Stomach smooth muscle (tissue), 2 donors: Measurements from ENCODE around the gene C10orf90.

ENCODE experiments used
- H3K27ac ChIP-seq: one replicate; pipeline ENCODE4 v1.7.0; 2013; ENCODE audit warnings: mild to moderate bottlenecking, low read length, inconsistent platforms
- H3K27me3 ChIP-seq, 2 donors: one replicate each; pipeline ENCODE4 v1.7.0; 2013; ENCODE audit warnings: low read length in 2 of 2; ENCODE audit not compliant: insufficient read depth in 2 of 2, control insufficient read depth in 1 of 2
- H3K36me3 ChIP-seq, 2 donors: one replicate each; pipeline ENCODE4 v1.7.0; 2013; ENCODE audit warnings: low read length in 2 of 2; ENCODE audit not compliant: control insufficient read depth in 2 of 2, insufficient read depth in 2 of 2
- H3K4me1 ChIP-seq: one replicate; pipeline ENCODE4 v1.7.0; 2013; ENCODE audit warnings: low read length; ENCODE audit not compliant: control insufficient read depth, insufficient read depth
- H3K4me3 ChIP-seq, 2 donors: one replicate each; pipeline ENCODE4 v1.7.0; 2013; ENCODE audit warnings: low read length in 2 of 2
- H3K9ac ChIP-seq, 2 donors: one replicate each; pipeline ENCODE4 v1.7.0; 2013; ENCODE audit warnings: low read length in 2 of 2, mild to moderate bottlenecking in 1 of 2
- H3K9me3 ChIP-seq, 2 donors: one replicate each; pipeline ENCODE4 v1.7.0; 2013; ENCODE audit warnings: low read length in 2 of 2; ENCODE audit not compliant: control insufficient read depth in 2 of 2
- donor health status: healthy.
- donor health status: Pancreatic carcinoma.

The C10orf90 gene

DNA sequence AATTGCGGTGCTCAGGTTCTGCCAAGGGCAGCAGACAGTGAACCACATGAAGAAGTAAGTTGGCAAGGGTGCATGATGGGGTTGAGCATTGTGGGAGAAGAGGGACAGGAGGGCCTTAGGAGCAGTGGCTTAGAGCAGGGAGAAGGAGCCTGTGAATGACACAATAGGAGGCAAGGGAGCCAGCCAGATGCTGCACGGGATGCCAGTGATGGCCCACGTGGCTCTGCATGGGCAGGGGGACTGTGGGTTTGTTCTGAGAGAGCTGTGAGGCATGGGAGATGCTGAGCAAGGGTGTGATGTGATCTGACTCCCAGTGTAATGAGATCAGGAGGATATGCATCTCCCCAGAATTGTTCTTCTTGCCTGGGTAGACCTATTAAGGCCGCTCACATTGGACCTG lies 60.9 kb downstream of the C10orf90 start:
- Histone ChIP-seq H3K9me3 (no peaks in the 10 kb centered on the region), H3K27me3 (no peaks in the 10 kb centered on the region), H3K4me1 (no peaks in the 10 kb centered on the region), H3K27ac (no peak overlapping the region), H3K4me3 (no peak overlapping the region), H3K36me3 (no peaks in the 10 kb centered on the region), H3K9ac (no peak overlapping the region)

DNA sequence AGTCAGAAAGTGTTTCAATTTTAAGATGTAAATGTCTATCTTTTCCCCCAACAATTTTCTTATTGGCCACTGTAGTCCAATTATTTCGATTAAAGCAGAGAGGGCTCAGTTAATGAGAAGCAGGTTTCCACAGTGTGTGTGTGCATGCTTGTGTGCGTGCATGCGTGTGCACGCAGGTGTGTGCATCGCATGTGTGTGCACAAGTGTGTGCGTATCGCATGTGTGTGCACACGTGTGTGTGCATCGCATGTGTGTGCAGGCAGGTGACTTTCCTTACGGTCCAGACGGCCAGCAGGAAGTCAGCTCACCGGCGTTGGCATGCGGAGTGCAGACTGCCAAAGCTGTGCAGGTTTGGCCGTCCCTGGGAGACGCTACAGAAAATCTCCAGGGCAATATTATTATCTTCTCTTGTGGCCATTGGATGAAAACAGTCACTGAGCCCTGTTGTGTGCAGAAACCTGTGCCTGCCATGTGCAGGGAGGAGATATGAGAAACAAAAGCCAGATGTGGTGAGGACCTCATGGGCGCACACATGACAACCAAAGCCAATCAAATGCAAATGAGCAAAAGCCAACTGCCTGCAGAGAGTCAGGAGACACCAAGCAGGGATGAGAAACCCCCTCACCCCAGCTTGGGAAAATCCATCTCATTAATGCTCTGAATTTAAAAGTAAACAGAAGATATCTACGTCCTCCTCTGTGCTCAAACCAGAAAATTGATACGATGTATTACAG lies 70.4 kb downstream of the C10orf90 start:
- Histone ChIP-seq H3K36me3 (no peaks in the 10 kb centered on the region), H3K4me3 (no peak overlapping the region), H3K9me3 (no peaks in the 10 kb centered on the region), H3K4me1 (no peaks in the 10 kb centered on the region), H3K27me3 (peaks cover 0 to 5% of the 10 kb centered on the region in 2 donors), H3K27ac (no peak overlapping the region), H3K9ac (no peak overlapping the region)

DNA sequence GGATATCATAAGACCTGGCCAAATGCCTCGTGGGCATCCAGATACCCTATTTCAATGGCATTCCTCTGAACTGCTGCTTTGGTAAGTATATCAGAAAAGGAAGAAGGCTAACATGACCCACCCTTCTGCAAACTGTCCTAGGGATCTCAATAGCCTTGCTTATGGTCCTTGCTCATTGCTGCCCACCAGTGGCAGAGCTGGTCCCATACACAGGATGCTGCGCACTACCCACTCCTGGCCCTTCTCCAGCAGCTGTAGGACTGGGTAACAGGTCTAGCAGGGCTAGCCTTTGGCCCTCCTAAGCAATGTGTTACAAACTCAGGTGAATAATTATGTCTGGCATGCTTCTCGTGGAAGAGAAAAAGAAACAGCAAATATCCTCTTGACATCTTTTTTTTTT lies 72.5 kb downstream of the C10orf90 start:
- H3K4me3 ChIP-seq: no peak overlapping the region
- H3K9ac ChIP-seq: no peak overlapping the region
- peaks cover 0 to 4% of the 10 kb centered on the region in 2 donors for H3K27me3 ChIP-seq
- H3K27ac ChIP-seq: no peak overlapping the region
- H3K9me3 ChIP-seq: no peaks in the 10 kb centered on the region
- no peaks in the 10 kb centered on the region for H3K36me3 ChIP-seq
- no peaks in the 10 kb centered on the region for H3K4me1 ChIP-seq

DNA sequence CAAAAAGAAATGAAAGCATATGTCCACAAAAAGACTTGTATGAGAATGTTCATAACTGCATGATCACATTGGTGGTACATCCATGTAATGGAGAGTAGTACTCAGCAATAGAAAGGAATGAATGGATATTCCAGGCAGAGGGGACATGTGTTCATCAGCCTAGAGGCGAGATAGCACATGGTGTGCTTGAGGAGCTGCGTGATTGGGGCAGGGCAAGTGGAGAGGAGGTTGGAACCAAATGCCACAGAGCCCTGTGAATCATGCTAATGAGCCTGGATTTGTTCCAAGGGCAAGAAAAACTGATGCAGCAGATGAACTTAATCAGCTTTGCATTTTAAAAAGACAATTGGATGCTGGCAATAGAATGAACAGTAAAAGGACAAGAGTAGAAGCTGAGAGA lies 73.3 kb downstream of the C10orf90 start:
- Histone ChIP-seq H3K9me3 (no peaks in the 10 kb centered on the region), H3K4me1 (no peaks in the 10 kb centered on the region), H3K4me3 (no peak overlapping the region), H3K27ac (no peak overlapping the region), H3K27me3 (peaks cover 0 to 4% of the 10 kb centered on the region in 2 donors), H3K9ac (no peak overlapping the region), H3K36me3 (no peaks in the 10 kb centered on the region)

DNA sequence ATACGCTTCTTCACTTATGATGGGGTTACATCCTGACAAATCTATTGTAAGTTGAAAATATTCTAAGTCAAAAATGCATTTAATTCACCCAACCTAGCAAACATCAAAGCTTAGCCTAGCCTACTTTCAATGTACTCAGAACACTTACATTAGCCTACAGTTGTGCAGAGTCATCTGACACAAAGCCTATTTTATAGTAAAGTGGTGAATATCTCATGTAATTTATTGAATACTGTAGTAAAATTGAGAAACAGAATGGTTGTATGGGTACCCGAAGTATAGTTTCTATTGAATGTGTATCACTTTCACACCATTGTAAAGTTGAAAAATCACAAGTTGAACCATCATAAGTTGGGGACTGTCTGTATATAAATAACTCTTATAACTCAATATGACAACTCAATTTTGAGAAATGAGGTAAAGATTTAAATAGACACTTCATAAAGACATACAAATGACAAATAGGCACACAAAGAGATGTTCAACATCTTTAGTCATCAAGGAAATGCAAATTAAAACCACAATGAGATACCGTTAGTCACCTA lies 73.9 kb downstream of the C10orf90 start:
- Histone ChIP-seq H3K4me1 (no peaks in the 10 kb centered on the region), H3K27me3 (peaks cover 0 to 4% of the 10 kb centered on the region in 2 donors), H3K36me3 (no peaks in the 10 kb centered on the region), H3K4me3 (no peak overlapping the region), H3K27ac (no peak overlapping the region), H3K9me3 (no peaks in the 10 kb centered on the region), H3K9ac (no peak overlapping the region)

DNA sequence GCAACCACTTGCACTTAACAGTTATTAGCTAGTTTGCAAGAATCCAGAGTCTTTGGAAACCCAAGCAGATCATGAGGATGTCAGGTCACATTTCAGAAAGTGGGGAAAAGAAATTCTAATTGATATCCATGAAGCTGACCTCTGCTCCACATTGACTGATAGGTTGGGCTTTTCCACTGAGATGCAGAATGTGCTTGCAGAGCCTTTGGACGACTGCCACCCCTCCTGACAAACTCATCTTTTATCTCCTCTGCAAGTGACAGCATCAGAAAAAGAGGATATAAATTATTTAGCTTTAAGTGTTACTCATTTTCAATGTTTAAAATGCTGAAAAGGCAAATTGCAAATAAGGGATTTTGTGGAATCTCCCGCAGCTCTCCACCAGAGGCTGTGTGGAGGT lies 75.3 kb downstream of the C10orf90 start:
- Histone ChIP-seq H3K4me1 (no peaks in the 10 kb centered on the region), H3K27me3 (no peaks in the 10 kb centered on the region), H3K9me3 (no peaks in the 10 kb centered on the region), H3K27ac (no peak overlapping the region), H3K9ac (no peak overlapping the region), H3K36me3 (no peaks in the 10 kb centered on the region), H3K4me3 (no peak overlapping the region)

DNA sequence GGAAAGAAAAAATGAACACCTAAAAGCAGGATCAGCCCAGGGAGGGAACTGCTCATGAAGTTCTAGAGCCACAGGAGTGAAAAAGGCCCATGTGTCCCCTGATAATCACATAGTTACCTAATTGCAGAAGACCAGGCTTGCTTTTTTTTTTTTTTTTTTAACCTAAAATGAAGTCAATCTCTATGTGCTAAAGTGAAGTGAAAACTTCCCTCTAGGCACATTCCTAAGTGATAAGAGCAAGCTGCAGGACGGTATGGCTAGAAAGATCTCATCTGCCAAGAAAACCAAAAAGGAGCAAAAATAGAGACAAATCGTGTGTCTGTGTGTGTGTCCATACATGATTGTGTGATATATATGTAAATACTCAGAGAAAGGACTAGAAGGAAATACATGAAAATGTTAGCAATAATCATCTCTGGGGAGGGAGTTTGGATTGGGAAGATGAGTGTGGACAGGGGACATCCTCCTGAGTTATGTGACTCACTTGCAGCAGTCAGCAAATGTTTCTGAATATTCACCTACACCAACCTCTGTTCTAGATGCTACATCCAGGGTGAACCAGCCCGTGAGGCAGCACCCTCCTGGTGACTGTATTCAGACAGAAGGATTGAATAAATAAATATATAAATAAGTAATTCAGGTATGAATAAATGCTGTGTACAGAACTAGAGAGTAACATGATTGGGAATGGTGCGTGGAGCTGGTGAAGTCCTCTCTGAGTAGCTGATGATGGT lies 76.4 kb downstream of the C10orf90 start:
- no peaks in the 10 kb centered on the region for H3K4me1 ChIP-seq
- H3K4me3 ChIP-seq: no peak overlapping the region
- H3K27ac ChIP-seq: no peak overlapping the region
- H3K27me3 ChIP-seq: no peaks in the 10 kb centered on the region
- H3K9me3 ChIP-seq: no peaks in the 10 kb centered on the region
- no peak overlapping the region for H3K9ac ChIP-seq
- H3K36me3 ChIP-seq: no peaks in the 10 kb centered on the region

DNA sequence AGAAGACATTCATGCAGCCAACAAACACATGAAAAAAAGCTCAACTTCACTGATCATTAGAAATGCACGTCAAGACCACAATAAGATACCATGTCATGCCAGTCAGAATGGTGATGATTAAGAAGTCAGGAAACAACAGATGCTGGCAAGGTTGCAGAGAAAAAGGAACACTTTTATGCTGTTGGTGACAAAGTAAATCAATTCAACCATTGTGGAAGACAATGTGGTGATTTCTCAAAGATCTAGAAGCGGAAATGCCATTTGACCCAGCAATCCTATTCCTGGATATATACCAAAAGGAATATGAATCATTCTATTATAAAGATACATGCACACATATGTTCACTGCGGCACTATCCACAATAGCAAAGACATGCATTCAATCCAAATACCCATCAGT lies 77.6 kb downstream of the C10orf90 start:
- Histone ChIP-seq H3K4me1 (no peaks in the 10 kb centered on the region), H3K27me3 (no peaks in the 10 kb centered on the region), H3K9ac (no peak overlapping the region), H3K9me3 (no peaks in the 10 kb centered on the region), H3K4me3 (no peak overlapping the region), H3K36me3 (no peaks in the 10 kb centered on the region), H3K27ac (no peak overlapping the region)

DNA sequence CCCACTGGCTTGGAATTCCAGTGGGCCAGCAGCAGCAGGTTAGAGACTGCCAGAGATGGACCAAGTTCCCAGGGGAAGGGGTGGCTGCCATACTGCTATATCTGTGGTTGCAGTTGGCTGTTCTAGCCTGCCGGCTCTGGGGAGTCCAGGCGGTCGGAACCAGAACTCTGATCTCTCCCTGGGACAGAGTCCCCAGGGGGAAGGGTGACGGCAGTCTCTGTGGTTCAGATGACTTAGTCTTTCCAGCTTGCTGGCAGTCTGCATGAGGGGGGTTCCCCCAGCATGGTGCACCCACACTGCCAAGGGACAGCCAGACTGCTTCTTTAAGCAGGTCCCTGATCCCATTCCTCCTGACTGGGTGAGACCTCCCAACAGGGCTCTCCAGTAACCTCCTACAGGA lies 82.5 kb downstream of the C10orf90 start:
- Histone ChIP-seq H3K4me3 (no peak overlapping the region), H3K9ac (no peak overlapping the region), H3K27ac (no peak overlapping the region), H3K9me3 (no peaks in the 10 kb centered on the region), H3K36me3 (no peaks in the 10 kb centered on the region), H3K27me3 (peaks cover 0 to 2% of the 10 kb centered on the region in 2 donors), H3K4me1 (no peaks in the 10 kb centered on the region)

DNA sequence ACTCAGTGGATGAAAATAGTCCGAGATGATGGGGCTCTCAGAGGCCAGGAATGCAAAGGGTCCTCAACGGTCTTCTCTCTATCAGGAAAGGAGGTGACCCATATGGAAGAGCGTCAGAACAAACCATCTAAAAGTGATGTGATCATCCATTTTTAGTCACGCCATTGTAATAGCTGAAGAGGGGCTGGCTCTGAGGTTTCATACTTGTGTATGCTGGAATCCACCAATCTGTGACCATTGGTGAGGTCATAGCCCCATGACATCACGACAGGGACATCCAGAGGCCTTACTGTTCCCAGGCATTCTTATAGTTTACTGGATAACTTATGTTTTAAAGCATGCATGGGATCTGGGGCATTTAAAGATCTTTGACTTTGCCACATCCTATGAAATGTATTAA lies 83.6 kb downstream of the C10orf90 start:
- Histone ChIP-seq H3K27ac (no peak overlapping the region), H3K9me3 (no peaks in the 10 kb centered on the region), H3K27me3 (peaks cover 0 to 2% of the 10 kb centered on the region in 2 donors), H3K4me3 (no peak overlapping the region), H3K36me3 (no peaks in the 10 kb centered on the region), H3K4me1 (no peaks in the 10 kb centered on the region), H3K9ac (no peak overlapping the region)

DNA sequence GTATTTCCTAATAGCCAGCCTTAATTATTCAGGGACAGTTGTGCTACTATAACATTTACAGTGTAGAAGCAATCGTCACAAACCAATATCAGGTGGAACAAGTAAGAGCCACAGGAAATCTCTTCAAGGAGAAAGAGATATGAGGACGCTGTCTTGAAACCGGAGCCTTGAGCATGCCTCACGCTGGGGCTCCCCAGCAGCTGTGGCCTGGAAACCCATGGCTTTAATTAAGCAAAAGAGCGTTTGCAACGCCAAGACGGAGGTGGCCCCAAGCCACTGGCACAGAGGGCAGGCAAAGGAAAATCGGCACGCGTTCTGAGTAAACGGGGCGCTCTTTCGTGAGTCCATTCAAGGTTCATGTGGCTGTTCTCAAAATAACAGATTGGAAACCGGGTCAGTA lies 84.4 kb downstream of the C10orf90 start:
- no peaks in the 10 kb centered on the region for H3K4me1 ChIP-seq
- no peaks in the 10 kb centered on the region for H3K36me3 ChIP-seq
- H3K9me3 ChIP-seq: no peaks in the 10 kb centered on the region
- H3K27me3 ChIP-seq: peaks cover 0 to 2% of the 10 kb centered on the region in 2 donors
- H3K27ac ChIP-seq: no peak overlapping the region
- no peak overlapping the region for H3K9ac ChIP-seq
- H3K4me3 ChIP-seq: no peak overlapping the region
